Neural progenitor cell (in vitro differentiated cells): ENCODE data around the gene TRMT1.

Experiments used
- CTCF ChIP-seq: fragments of 200-600 bp; sonication (generic); IDR thresholded peaks from 2 replicates; pipeline ENCODE4 v1.5.1; 2017; ENCODE audit warnings: antibody characterized with exemption, mild to moderate bottlenecking
- EZH2 ChIP-seq: fragments of 200-600 bp; sonication (generic); IDR thresholded peaks from 2 replicates; pipeline ENCODE4 v1.6.1; 2017; ENCODE audit warnings: antibody characterized with exemption, mild to moderate bottlenecking, moderate library complexity

- TF ChIP-seq CTCF (no peak), EZH2 (no peak)
These were observed 44.0 kb upstream of the TRMT1 start for GRCh38 chr19:13160557-13160956.
